ENCODE results near the gene DNAJC7. TPM values are rescaled to one million over a fixed set of nuclear protein-coding genes. Genes with fewer than 3 reads are reported as not detected.

Gene DNAJC7
- polyA plus RNA-seq, 3 donors from 2014 or later, result 54.1 to 94.0 (median 55.8) TPM

- H3K27me3 Mint-ChIP-seq (ENCODE audit: low read depth in 3 of 3), result peaks cover 8 to 11% (median 8%) of the 10 kb centered on the region in 3 donors
- peak overlapping the region; percentile 55 to 85 (median 76) for H3K4me3 Mint-ChIP-seq
- no peak for DNase-seq
- no peaks in the 10 kb centered on the region for H3K9me3 Mint-ChIP-seq
- H3K36me3 Mint-ChIP-seq, result no peaks in the 10 kb centered on the region
- H3K4me1 Mint-ChIP-seq, result peaks cover 0 to 7% of the 10 kb centered on the region in 2 donors
- H3K27ac Mint-ChIP-seq, result no peak overlapping the region
Measured at GRCh38 chr17:42051645-42052044, 34.4 kb upstream of the DNAJC7 start.

GRCh38 chr17:42051013-42051400 is 33.8 kb upstream of the DNAJC7 start:
- peaks cover 0 to 7% of the 10 kb centered on the region in 2 donors for H3K4me1 Mint-ChIP-seq
- H3K27ac Mint-ChIP-seq, result peak overlapping the region in 1 of 6 donors; percentile 81
- no peaks in the 10 kb centered on the region for H3K9me3 Mint-ChIP-seq
- no peaks in the 10 kb centered on the region for H3K36me3 Mint-ChIP-seq
- peak overlapping the region; percentile 73 to 85 (median 85) for H3K4me3 Mint-ChIP-seq
- no peak for DNase-seq
- H3K27me3 Mint-ChIP-seq (ENCODE audit: low read depth in 3 of 3), result peaks cover 8 to 11% (median 8%) of the 10 kb centered on the region in 3 donors

- DNase-seq, result peak; percentile 28 to 40 (median 36)
- H3K27me3 Mint-ChIP-seq (ENCODE audit: low read depth in 3 of 3), result peaks cover 8 to 11% (median 8%) of the 10 kb centered on the region in 3 donors
Measured at GRCh38 chr17:42050393-42051012, 33.3 kb upstream of the DNAJC7 start, which contains the start of gene C17orf113. C17orf113 (minus strand) TSS chr17:42050601; CDS start chr17:42043376, 7,225 bp downstream.

GRCh38 chr17:42049834-42050392 is 32.7 kb upstream of the DNAJC7 start:
- DNase-seq, result no peak
- Mint-ChIP-seq H3K4me1 (peaks cover 0 to 7% of the 10 kb centered on the region in 2 donors), H3K9me3 (no peaks in the 10 kb centered on the region), H3K27ac (peak overlapping the region in 1 of 6 donors; percentile 45), H3K4me3 (peak overlapping the region; percentile 79 to 86 (median 81)), H3K27me3 (ENCODE audit: low read depth in 3 of 3) (peaks cover 8 to 9% (median 8%) of the 10 kb centered on the region in 3 donors), H3K36me3 (no peaks in the 10 kb centered on the region)

More at GRCh38 chr17:42050393-42051012, 33.3 kb upstream of the DNAJC7 start, which contains the start of gene C17orf113:
- no peaks in the 10 kb centered on the region for H3K9me3 Mint-ChIP-seq
- H3K4me3 Mint-ChIP-seq, result peak within 1 kb of the TSS; percentile 81 to 86 (median 85)
- H3K4me1 Mint-ChIP-seq, result peaks cover 0 to 7% of the 10 kb centered on the region in 2 donors
- peak within 1 kb of the TSS in 2 of 6 donors; percentile 45 to 81 for H3K27ac Mint-ChIP-seq
- H3K36me3 Mint-ChIP-seq, result no peaks in the 10 kb centered on the region

GRCh38 chr17:42047343-42047742 is 30.1 kb upstream of the DNAJC7 start:
- Mint-ChIP-seq H3K36me3 (no peaks in the 10 kb centered on the region), H3K4me1 (peaks cover 0 to 7% of the 10 kb centered on the region in 2 donors), H3K27ac (no peak overlapping the region), H3K27me3 (ENCODE audit: low read depth in 3 of 3) (peaks cover 4 to 9% (median 8%) of the 10 kb centered on the region in 3 donors), H3K4me3 (no peak overlapping the region), H3K9me3 (no peaks in the 10 kb centered on the region)
- DNase-seq, result no peak

GRCh38 chr17:42045719-42046118 is 28.5 kb upstream of the DNAJC7 start:
- peaks cover 2 to 9% (median 3%) of the 10 kb centered on the region in 3 donors for H3K27me3 Mint-ChIP-seq (ENCODE audit: low read depth in 3 of 3)
- H3K4me3 Mint-ChIP-seq, result no peak overlapping the region
- H3K27ac Mint-ChIP-seq, result no peak overlapping the region
- no peak for DNase-seq
- H3K9me3 Mint-ChIP-seq, result no peaks in the 10 kb centered on the region
- peaks cover 0 to 3% of the 10 kb centered on the region in 2 donors for H3K4me1 Mint-ChIP-seq
- H3K36me3 Mint-ChIP-seq, result no peaks in the 10 kb centered on the region

- Mint-ChIP-seq H3K27ac (no peak overlapping the region), H3K9me3 (no peaks in the 10 kb centered on the region), H3K27me3 (ENCODE audit: low read depth in 3 of 3) (no peaks in the 10 kb centered on the region), H3K36me3 (no peaks in the 10 kb centered on the region), H3K4me3 (no peak overlapping the region), H3K4me1 (no peaks in the 10 kb centered on the region)
- DNase-seq, result no peak
Measured at GRCh38 chr17:42042598-42043319, 25.5 kb upstream of the DNAJC7 start.

GRCh38 chr17:42041619-42042018 is 24.4 kb upstream of the DNAJC7 start:
- Mint-ChIP-seq H3K9me3 (no peaks in the 10 kb centered on the region), H3K27me3 (ENCODE audit: low read depth in 3 of 3) (peaks cover 0 to 3% (median 0%) of the 10 kb centered on the region in 3 donors), H3K27ac (no peak overlapping the region), H3K36me3 (no peaks in the 10 kb centered on the region), H3K4me3 (no peak overlapping the region), H3K4me1 (no peaks in the 10 kb centered on the region)
- no peak for DNase-seq

GRCh38 chr17:42040818-42041217 is 23.6 kb upstream of the DNAJC7 start:
- Mint-ChIP-seq H3K27me3 (ENCODE audit: low read depth in 3 of 3) (peaks cover 0 to 3% (median 0%) of the 10 kb centered on the region in 3 donors), H3K4me1 (no peaks in the 10 kb centered on the region), H3K36me3 (no peaks in the 10 kb centered on the region), H3K4me3 (no peak overlapping the region), H3K9me3 (no peaks in the 10 kb centered on the region), H3K27ac (no peak overlapping the region)
- no peak for DNase-seq

GRCh38 chr17:42039794-42040763 is 22.8 kb upstream of the DNAJC7 start:
- H3K4me3 Mint-ChIP-seq, result no peak overlapping the region

GRCh38 chr17:42038221-42038973 is 21.2 kb upstream of the DNAJC7 start:
- H3K27me3 Mint-ChIP-seq (ENCODE audit: low read depth in 3 of 3), result peaks cover 0 to 3% (median 2%) of the 10 kb centered on the region in 3 donors
- H3K36me3 Mint-ChIP-seq, result no peaks in the 10 kb centered on the region
- no peak overlapping the region for H3K27ac Mint-ChIP-seq
- no peak for DNase-seq
- no peaks in the 10 kb centered on the region for H3K9me3 Mint-ChIP-seq
- H3K4me1 Mint-ChIP-seq, result no peaks in the 10 kb centered on the region
- no peak overlapping the region for H3K4me3 Mint-ChIP-seq

More at GRCh38 chr17:42039794-42040763, 22.8 kb upstream of the DNAJC7 start:
- H3K4me1 Mint-ChIP-seq, result no peaks in the 10 kb centered on the region
- no peaks in the 10 kb centered on the region for H3K9me3 Mint-ChIP-seq
- no peak overlapping the region for H3K27ac Mint-ChIP-seq
- DNase-seq, result no peak
- H3K36me3 Mint-ChIP-seq, result no peaks in the 10 kb centered on the region
- peaks cover 0 to 3% (median 0%) of the 10 kb centered on the region in 3 donors for H3K27me3 Mint-ChIP-seq (ENCODE audit: low read depth in 3 of 3)

GRCh38 chr17:42034059-42034458 is 16.8 kb upstream of the DNAJC7 start:
- DNase-seq, result no peak
- Mint-ChIP-seq H3K4me3 (no peak overlapping the region), H3K4me1 (no peaks in the 10 kb centered on the region), H3K9me3 (no peaks in the 10 kb centered on the region), H3K27ac (no peak overlapping the region), H3K36me3 (no peaks in the 10 kb centered on the region), H3K27me3 (ENCODE audit: low read depth in 3 of 3) (peaks cover 0 to 5% (median 2%) of the 10 kb centered on the region in 3 donors)
